HG02973 (cell line): ENCODE data around the gene POSTN.

Experiments
- ATAC-seq: cut with Tn5 transposase; IDR thresholded peaks from one replicate; pipeline ENCODE4 v1.9.1; 2021; ENCODE audit warnings: moderate library complexity; ENCODE audit not compliant: unreplicated experiment

Gene POSTN

DNA sequence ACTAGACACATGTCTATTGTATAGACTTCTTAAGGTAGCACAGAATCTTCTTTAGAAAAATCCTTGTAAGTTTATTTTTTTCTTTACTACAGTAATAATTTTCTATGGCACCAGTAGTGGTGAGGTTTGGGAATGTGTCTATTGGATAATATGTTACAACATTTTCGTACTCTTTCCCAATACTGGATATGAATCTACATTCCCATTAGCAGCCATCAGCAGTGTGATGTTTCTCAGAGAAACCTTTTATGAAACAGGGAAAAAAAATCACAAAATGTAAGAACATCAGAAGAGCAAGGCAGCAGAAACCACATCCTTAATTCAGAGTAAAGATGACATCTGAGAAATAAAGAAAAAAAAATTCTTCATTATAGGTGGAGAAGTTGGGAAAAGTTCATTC lies 83.3 kb downstream of the POSTN start:
- no peak for ATAC-seq
